Kidney capillary endothelial cell (primary cell): ENCODE results near the gene FOXR1.
A peak's percentile ranks its signal among the peaks of the same experiment; 100 is the strongest.

Source experiments
- DNase-seq: peaks from one replicate; pipeline ENCODE4 v3.0.0-alpha.2; 2018; ENCODE audit warnings: low spot score

Gene FOXR1

DNA sequence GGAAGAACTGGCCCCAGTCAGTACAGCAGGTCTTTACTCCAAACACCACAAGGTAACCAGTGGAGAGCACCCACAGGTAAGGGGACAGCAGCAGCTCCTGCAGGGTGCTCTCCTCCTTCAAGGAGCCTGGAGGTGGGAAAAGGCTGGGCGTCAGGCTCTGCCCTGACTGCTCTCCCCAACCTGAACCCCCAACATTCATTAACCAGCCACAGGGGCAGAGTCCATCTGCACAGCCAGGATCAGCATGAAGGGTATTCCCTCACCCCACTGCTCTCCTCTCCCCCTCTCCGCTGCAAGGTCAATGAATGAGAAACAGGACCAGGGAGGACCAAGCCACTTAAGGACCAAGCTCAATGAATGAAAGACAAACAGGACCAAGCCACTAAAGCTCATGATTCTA lies 55.4 kb downstream of the FOXR1 start:
- DNase-seq, result no peak

DNA sequence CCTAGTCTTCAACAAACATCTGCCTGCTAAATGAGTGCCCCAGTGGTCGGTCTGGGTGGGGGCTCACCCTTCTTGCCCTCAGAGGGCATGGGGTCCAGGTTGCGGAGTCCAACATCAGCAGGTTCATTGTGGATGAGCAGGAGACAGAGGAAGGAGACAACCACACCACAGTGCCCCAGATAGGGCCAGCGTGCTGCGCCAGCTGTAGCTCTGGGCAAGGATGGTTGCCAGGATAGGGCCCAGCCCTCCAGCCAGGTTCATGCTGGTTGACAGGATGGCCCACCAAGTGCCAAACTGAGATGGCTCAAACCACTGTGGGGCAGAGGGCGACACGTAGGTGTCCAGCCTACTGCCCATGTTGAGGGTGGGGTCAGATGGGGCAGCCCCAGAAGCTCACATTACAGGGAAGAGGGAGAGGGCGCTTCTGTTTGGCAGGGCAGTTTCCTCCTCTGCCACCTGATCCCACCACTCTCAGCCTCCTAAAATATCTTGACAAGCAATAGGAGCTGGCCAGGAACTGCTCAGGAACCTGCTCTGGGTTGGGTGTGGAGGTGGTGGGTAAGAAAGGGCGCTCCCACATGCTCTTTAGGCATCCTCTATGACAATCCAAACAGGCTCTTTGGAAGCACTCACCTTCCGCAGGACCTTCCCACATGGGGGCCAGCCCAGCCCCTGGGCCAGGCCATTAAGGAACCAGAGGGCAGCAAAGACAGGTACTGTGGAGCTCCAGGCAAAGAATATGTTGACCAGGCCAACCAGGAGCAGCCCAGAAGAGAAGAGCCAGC lies 56.2 kb downstream of the FOXR1 start:
- no peak for DNase-seq

GRCh38 chr11:119028346-119029068 lies 56.9 kb downstream of the FOXR1 start:
- DNase-seq, result no peak

DNA sequence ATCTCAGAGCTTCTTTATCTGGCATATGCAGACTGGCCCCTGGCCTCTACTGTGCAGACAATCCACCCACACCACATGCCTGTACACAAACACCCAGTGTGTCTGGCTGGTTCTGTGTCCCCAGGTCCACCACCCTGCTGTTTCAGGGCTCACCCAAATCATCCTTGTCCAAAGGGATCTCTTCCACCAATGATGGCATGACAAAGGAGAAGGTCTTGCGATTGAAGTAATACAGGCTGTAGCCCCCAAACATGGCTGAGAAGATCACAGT lies 57.4 kb downstream of the FOXR1 start:
- no peak for DNase-seq

- no peak for DNase-seq
Observed at GRCh38 chr11:119029340-119030028, 57.9 kb downstream of the FOXR1 start.

DNA sequence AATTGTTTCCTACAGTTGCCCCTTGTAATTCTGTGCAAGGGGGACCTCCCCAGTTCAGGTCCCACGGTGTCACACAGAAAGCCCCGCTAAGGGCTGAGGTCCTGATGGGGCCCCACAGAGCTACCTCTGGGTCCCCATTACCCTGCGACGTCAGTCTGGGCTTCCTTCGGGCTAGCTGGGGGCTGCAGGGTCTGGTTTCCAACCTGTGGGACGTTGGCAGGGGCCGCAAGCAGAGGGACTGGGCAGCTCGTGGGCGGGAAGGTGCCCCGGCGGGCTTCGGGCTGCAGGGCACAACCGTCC lies 58.4 kb downstream of the FOXR1 start:
- DNase-seq, result no peak

- peak; percentile 97 for DNase-seq
Observed at GRCh38 chr11:119030329-119031047, 58.9 kb downstream of the FOXR1 start, which contains the start of gene SLC37A4. Gene SLC37A4, minus strand, starts transcription at chr11:119030877.
